Esophagus squamous epithelium (tissue), 4 donors: ENCODE results near the gene FAM24A.

Source experiments
- POLR2A ChIP-seq, 4 donors: fragments of 450-650 bp; IDR thresholded peaks; one replicate each; pipeline ENCODE4 v1.6.1; 2017; ENCODE audit warnings: antibody characterized with exemption in 4 of 4, mild to moderate bottlenecking in 4 of 4, moderate library complexity in 3 of 4
- TF ChIP-seq, protein P1 (sequence below), 6 experiments: fragments of 450-650 bp in 4 of 6; fragments of 200-600 bp in 2 of 6; sonication (generic) in 2 of 6; IDR thresholded peaks; one replicate each; pipeline ENCODE4 v1.5.1; 2016 to 2019; ENCODE audit warnings: antibody characterized with exemption in 6 of 6, mild to moderate bottlenecking in 4 of 6, moderate library complexity in 4 of 6

DNA sequence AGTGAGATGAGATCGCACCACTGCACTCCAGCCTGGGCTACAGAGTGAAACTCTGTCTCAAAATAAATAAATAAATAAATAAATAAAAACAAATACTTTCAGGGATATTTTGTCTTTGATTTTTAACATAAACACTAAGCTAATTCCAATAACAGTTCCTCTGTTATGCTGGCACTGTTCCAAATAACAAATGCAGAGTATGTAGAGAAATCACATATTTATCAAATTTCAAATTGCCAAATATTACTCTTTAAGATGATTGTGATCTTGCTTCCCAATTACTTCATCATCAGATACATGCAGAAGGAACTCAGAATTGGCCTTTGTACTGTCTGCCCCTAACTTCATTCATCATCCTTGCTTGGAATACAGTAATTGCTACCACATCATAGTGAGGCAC is 19.7 kb downstream of the FAM24A start:
- TF ChIP-seq, protein P1, sequence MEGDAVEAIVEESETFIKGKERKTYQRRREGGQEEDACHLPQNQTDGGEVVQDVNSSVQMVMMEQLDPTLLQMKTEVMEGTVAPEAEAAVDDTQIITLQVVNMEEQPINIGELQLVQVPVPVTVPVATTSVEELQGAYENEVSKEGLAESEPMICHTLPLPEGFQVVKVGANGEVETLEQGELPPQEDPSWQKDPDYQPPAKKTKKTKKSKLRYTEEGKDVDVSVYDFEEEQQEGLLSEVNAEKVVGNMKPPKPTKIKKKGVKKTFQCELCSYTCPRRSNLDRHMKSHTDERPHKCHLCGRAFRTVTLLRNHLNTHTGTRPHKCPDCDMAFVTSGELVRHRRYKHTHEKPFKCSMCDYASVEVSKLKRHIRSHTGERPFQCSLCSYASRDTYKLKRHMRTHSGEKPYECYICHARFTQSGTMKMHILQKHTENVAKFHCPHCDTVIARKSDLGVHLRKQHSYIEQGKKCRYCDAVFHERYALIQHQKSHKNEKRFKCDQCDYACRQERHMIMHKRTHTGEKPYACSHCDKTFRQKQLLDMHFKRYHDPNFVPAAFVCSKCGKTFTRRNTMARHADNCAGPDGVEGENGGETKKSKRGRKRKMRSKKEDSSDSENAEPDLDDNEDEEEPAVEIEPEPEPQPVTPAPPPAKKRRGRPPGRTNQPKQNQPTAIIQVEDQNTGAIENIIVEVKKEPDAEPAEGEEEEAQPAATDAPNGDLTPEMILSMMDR (IDR thresholded peaks at IDR 0.05) = no peak
- no peak for TF ChIP-seq POLR2A (IDR thresholded peaks at IDR 0.05)
